ENCODE measurements around the gene EIF3J. TPM values are rescaled to one million over a fixed set of nuclear protein-coding genes. Genes with fewer than 3 reads are reported as not detected.

The EIF3J gene
- total RNA-seq, 2 donors from 2014 or later = 64.5 to 80.5 TPM

DNA sequence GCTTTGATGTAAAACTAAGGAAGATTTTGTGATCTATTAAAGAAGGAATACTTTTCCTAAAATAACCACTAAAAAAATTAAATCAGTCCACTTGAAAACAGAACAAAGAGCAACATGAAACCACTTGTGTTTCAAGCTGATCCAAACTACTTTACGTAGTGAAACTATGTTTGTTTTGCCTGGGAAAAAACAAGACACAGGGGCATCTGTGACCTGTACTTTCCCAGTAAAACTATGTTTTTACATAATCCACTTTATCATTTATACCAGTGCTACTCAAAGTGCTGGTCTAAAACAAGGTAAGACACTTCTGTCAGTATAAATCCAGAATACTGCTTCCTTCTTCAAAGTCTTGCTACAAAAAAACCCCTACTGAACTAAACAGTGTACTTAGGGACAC, 69.8 kb downstream of the EIF3J start:
- H3K4me3 ChIP-seq = no peak overlapping the region
- no peak for DNase-seq
- intact Hi-C loops (cut with DNase I) = no loop called here
- peaks cover 16% of the 10 kb centered on the region for H3K36me3 ChIP-seq
- TF ChIP-seq CTCF (IDR thresholded peaks at IDR 0.05) = no peak
- no peaks in the 10 kb centered on the region for H3K9me3 ChIP-seq
- H3K27me3 ChIP-seq = no peaks in the 10 kb centered on the region
- H3K4me1 ChIP-seq = no peaks in the 10 kb centered on the region
- H3K27ac ChIP-seq = no peak overlapping the region
- H3K9ac ChIP-seq (ENCODE audit: low read depth in 2 of 2, low read length in 2 of 2) = no peak overlapping the region

Other genes starting within 250 kb of the EIF3J start
- 100 to 1,000 TPM in 1 of 2 donors, 10 to 100 TPM in 1; 96.6 to 115 TPM for gene GOLM2, start 248.4 kb upstream of the EIF3J start, total RNA-seq
- 10 to 100 TPM; 31.7 to 43.0 TPM for gene CTDSPL2, start 109.5 kb upstream of the EIF3J start, total RNA-seq
- gene SPG11, start 126.5 kb downstream of the EIF3J start, total RNA-seq = 10 to 100 TPM; 79.3 to 95.3 TPM
- 1 to 10 TPM; 1.2 to 2.6 TPM for gene PATL2, start 174.2 kb downstream of the EIF3J start, total RNA-seq
- 1,000 to 10,000 TPM; 1,783 to 5,339 TPM for gene B2M, start 174.4 kb downstream of the EIF3J start, total RNA-seq
- 10 to 100 TPM; 17.1 to 23.3 TPM for gene TRIM69, start 199.4 kb downstream of the EIF3J start, total RNA-seq